Measurements from ENCODE around the gene LRFN2. TPM values are rescaled to one million over a fixed set of nuclear protein-coding genes. Genes with fewer than 3 reads are reported as not detected.

LRFN2 gene
- total RNA-seq, 2 experiments from 2014 or later, result not detected

DNA sequence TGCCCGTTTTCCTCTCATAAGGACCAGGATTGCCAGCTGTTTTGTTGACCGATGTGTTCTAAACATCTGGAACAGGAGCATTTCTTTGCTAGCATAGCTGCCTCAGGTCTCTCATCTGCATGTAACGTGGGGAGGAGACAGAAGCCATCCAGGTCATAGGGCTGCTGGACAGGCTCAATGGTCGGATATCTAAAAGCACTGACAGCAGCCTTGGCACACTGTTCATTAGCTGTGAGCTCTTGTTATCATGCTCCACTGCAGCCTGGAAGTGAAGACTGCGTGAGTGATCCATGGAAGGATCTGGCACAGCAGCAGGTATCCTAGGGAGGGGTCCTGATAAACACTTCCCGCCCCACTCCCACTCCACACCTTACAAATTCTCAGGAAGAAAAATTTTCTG is 175.3 kb downstream of the LRFN2 start:
- ATAC-seq (no peak), DNase-seq (no peak)
- CTCF ChIA-PET, result no interaction called here
- Mint-ChIP-seq H3K27me3 (peaks cover 17% of the 10 kb centered on the region), H3K9me3 (ENCODE audit: low read depth) (no peaks in the 10 kb centered on the region), H3K4me1 (no peaks in the 10 kb centered on the region), H3K27ac (no peak overlapping the region), H3K36me3 (no peaks in the 10 kb centered on the region), H3K4me3 (no peak overlapping the region)

DNA sequence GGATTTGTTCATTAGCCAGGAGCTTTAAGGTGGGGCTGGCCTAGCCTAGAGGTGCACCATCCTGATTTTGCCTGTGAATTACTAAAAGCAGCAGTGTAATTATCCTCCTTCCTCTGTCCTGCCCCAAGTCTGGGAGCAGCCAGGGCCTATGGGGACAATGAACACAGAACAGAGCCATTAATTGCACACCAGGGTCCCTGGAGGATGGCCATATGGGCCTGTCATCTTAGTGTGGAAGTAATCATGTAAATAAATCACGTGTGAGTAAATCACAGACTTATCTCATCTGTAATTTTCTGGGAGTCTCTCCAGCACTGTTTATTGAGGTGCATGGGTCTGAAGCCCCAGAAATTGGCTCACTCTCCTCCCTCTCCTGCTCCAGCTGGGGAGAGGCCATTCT is 176.3 kb downstream of the LRFN2 start:
- DNase-seq, result no peak
- ATAC-seq, result no peak
- Mint-ChIP-seq H3K36me3 (no peaks in the 10 kb centered on the region), H3K27me3 (peaks cover 17% of the 10 kb centered on the region), H3K4me1 (no peaks in the 10 kb centered on the region), H3K9me3 (ENCODE audit: low read depth) (no peaks in the 10 kb centered on the region), H3K4me3 (no peak overlapping the region), H3K27ac (no peak overlapping the region)
- CTCF ChIA-PET, result no interaction called here

DNA sequence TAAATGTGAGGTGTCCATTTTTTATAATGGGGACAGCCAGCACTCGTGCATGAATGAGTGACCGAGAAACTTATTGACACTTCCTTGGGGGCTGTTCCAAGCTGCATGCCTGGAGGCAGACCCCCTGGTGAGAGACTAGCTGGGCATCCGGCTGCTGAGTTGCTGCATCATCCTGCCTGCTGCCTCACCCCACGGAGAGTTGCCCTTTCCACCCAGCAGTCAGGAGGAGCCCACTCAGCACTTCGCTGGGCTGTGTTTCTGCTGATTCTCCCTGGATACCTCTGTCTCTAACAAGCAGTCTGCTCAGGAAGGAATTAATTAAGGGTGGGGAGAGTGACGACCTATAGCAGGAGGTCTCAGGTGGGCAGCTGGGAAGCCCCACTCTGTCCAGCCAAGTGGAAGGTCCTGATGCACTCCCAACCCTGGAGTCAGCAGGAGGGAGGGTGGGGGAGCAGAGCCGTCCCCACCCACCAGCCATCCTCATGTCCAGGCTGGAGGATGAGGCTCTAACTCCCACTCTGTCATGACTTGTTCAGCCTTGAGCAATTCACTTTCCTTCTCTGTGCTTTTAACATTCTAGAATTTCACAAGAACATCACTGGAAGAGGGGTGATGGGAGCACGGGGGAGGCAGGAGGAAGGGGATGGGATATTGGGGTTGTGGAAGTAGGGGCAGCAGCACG is 177.3 kb downstream of the LRFN2 start:
- no peak for ATAC-seq
- peaks cover 17% of the 10 kb centered on the region for H3K27me3 Mint-ChIP-seq
- CTCF ChIA-PET, result interaction anchor here (1.1 kb wide), 1 partner anchor 81 kb away, joined by 3 read pairs; no protein-coding TSS in a partner anchor
- H3K9me3 Mint-ChIP-seq (ENCODE audit: low read depth), result no peaks in the 10 kb centered on the region
- DNase-seq, result no peak
- H3K4me3 Mint-ChIP-seq, result no peak overlapping the region
- no peak overlapping the region for H3K27ac Mint-ChIP-seq
- no peaks in the 10 kb centered on the region for H3K4me1 Mint-ChIP-seq
- no peaks in the 10 kb centered on the region for H3K36me3 Mint-ChIP-seq

DNA sequence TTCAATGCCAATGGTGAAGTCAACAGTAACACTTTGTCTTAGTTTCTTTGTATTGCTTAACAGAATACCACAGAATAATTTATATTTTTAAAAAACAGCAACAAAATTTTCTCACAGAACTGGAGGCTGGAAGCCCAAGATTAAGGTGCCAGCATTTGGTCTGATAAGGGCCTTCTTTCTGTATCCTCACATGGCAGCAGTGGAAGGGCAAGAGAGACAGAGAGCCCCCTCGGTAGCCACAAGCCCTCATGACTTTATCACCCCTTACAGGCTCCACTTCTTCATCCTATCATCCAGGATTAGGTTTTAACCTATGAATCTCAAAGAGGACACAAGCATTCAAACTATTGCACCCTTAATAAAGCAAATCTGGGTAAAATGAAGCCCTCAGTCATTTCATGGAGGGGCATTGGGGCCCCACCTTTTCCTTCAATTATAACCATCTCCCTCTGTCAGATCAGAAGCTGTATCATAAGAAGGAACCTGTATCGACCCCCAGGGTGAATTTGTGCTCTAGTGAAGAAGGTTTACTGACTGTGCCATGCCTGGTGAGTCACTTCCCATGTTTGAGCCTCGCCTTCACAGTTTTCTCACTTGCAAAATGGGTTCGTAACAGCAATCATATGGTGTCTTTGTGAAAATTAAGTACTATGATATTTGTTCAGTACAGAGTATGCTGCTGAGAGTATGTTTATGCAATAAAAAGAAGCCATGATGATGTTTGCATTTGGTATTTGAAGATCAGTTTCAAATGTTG is 178.2 kb downstream of the LRFN2 start:
- no peak overlapping the region for H3K4me3 Mint-ChIP-seq
- no peaks in the 10 kb centered on the region for H3K9me3 Mint-ChIP-seq (ENCODE audit: low read depth)
- DNase-seq (no peak), ATAC-seq (no peak)
- CTCF ChIA-PET, result interaction anchor here (1.1 kb wide), 1 partner anchor 80 kb away, joined by 3 read pairs; no protein-coding TSS in a partner anchor
- no peak overlapping the region for H3K27ac Mint-ChIP-seq
- no peaks in the 10 kb centered on the region for H3K4me1 Mint-ChIP-seq
- H3K36me3 Mint-ChIP-seq, result no peaks in the 10 kb centered on the region
- H3K27me3 Mint-ChIP-seq, result peaks cover 17% of the 10 kb centered on the region

DNA sequence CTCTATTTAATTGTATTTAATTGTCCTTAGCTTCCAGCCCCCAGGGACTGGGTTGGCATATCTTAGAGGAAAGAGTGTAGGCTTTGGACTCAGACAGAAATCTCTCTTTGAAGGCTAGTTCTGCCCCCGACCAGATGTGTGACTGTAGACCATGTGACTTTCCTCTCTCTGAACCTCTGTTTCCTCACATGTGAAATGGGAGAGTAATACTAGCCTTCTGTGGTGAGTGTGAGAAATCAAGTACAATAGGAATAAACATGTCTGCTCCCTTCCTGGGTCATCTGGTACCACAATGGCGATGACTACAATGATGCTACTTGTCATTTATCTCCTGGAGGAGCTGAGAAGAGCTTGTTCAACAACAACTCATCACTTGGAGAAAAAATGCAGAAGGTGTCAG is 179.9 kb downstream of the LRFN2 start:
- Mint-ChIP-seq H3K4me3 (no peak overlapping the region), H3K36me3 (no peaks in the 10 kb centered on the region), H3K4me1 (no peaks in the 10 kb centered on the region), H3K27ac (no peak overlapping the region), H3K9me3 (ENCODE audit: low read depth) (no peaks in the 10 kb centered on the region), H3K27me3 (peaks cover 17% of the 10 kb centered on the region)
- no peak for DNase-seq
- ATAC-seq, result no peak
- CTCF ChIA-PET, result no interaction called here

DNA sequence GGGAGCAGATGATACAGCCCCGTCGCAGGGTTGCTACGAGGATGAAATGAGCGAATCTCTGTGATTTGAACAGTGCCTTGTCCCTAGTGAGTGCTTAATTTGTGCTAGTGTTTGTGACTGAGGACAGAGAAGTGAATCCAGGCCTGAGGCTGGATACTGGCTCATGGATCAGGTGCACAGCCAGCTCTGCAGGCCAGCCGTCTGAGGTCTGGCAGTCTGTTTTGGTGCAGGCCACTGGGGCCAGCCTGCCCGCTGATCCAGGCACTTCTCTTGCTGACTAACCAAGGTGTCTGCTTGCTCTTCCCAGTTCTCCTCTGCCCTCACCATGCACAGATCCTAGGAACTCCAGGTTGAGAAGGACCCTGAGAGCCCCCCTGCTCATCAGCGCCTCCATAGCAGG is 181.0 kb downstream of the LRFN2 start:
- Mint-ChIP-seq H3K9me3 (ENCODE audit: low read depth) (no peaks in the 10 kb centered on the region), H3K4me1 (peaks cover 2% of the 10 kb centered on the region), H3K4me3 (no peak overlapping the region), H3K27ac (no peak overlapping the region), H3K36me3 (no peaks in the 10 kb centered on the region), H3K27me3 (peaks cover 13% of the 10 kb centered on the region)
- ATAC-seq (no peak), DNase-seq (no peak)
- CTCF ChIA-PET, result no interaction called here

DNA sequence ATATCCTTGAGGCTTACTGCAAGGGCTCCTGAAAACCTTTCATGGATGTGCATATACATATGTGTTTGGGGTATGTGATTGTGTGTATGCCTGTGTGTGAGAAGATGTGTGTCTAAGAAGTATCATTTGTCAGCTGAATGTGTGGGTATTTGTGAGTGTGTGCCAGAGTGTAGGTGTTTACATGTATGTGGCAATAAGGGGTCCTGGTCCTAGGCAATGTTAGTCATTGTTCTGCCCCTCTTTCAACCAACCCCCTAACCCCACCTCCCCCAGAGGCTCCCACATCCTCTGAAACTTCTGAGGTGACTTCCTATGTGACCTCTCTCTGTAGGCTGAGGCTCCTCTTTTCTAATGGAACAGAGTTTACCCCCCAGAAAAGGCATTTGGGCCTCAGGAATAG is 186.4 kb downstream of the LRFN2 start:
- Mint-ChIP-seq H3K36me3 (no peaks in the 10 kb centered on the region), H3K4me1 (peaks cover 12% of the 10 kb centered on the region), H3K27ac (no peak overlapping the region), H3K9me3 (ENCODE audit: low read depth) (no peaks in the 10 kb centered on the region), H3K27me3 (no peaks in the 10 kb centered on the region), H3K4me3 (no peak overlapping the region)
- ATAC-seq (no peak), DNase-seq (no peak)
- CTCF ChIA-PET, result no interaction called here

DNA sequence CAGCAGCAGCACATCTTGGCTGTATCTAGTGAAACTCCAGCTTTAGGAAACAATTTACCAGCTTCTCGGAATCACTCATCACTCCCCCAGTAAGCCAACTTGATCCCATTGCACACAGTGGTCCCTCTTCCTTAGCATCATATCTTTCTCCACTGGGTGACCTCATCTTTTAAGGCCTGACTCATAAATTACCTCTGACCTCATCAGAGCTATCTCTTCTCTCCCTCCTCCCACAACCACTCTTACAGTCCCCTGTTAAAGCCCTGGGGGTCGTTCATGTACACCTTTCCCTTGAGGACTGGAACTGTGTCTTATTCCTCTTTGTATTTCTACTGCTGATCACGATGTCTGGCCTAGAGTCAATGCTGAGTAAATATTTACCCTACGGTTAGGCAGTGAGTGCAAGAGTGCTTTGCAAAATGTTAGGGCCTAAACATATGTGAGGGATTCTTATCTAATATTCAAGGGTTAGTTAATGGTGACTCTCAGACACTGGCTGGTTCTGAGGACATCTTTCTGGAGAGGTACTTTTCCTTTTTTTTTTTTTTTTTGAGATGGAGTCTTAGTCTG is 187.2 kb downstream of the LRFN2 start:
- Mint-ChIP-seq H3K27ac (no peak overlapping the region), H3K27me3 (no peaks in the 10 kb centered on the region), H3K9me3 (ENCODE audit: low read depth) (no peaks in the 10 kb centered on the region), H3K4me1 (peaks cover 12% of the 10 kb centered on the region), H3K36me3 (no peaks in the 10 kb centered on the region), H3K4me3 (no peak overlapping the region)
- CTCF ChIA-PET, result no interaction called here
- DNase-seq (no peak), ATAC-seq (no peak)

DNA sequence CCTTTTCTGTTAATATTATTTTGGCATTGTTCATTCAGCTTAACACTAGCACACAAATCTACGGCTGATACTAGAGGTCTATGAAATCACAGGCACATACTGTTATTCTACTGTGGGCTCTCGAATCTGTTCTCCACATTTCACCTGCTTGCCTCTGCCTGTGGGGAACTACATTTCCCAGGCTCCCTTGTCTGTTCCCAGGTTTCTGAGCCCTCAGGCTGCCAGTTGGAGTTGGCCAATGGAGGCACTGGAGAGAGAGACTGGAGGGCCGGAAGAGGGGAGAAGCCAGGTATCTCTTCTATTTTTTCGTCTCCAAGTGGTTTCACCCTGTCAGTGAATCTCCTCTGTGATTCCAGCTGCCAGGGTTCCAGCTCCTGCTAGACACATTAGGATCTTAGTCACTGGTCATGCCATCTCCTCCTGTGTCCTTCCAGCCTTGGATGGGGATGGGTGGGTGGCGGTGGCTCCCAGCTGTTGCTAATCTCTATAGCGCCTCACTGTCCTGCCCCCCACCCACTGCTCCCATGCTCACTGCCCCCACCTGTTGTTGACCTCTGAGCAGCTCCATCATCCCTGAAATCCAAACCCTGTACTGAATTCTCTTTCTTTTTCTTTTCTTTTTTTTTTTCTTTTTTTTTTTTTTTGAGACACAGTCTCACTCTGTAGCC is 188.2 kb downstream of the LRFN2 start:
- peaks cover 12% of the 10 kb centered on the region for H3K4me1 Mint-ChIP-seq
- CTCF ChIA-PET, result no interaction called here
- DNase-seq, result no peak

DNA sequence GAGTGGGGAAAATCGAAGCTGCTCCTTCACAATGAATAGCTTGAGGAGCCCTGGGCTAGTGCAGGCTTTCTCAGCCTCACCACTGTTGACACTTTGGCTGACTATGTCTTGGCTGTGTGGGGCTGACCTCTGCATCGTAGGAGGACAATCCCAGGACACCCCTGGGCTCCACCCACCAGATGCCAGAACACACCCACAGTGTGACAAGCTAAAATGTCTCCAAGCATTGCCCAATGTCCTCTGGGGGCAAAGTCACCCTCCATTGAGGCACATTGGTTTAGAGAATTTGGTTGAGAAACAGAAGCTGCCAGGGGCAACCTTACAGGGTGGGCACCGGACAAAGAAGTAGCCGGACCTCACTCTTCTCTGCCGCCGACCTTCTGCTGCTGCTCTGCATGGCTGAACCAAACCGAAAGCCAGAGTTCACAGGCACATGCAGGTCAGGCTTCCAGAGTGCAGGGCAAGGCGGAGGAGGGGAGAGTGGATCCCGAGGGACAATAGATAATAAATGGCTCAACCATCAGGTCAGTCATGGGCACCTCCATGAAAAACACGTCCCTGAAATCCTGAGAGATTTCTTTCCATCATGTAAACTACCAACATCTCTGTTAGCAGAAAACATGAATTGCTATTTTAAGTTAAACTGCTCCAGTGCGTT is 189.0 kb downstream of the LRFN2 start:
- no peaks in the 10 kb centered on the region for H3K9me3 Mint-ChIP-seq (ENCODE audit: low read depth)
- H3K4me1 Mint-ChIP-seq, result peaks cover 12% of the 10 kb centered on the region
- CTCF ChIA-PET, result no interaction called here
- no peaks in the 10 kb centered on the region for H3K27me3 Mint-ChIP-seq
- no peaks in the 10 kb centered on the region for H3K36me3 Mint-ChIP-seq
- ATAC-seq (no peak), DNase-seq (no peak)
- H3K27ac Mint-ChIP-seq, result no peak overlapping the region
- no peak overlapping the region for H3K4me3 Mint-ChIP-seq

More for the DNA sequence above, 188.2 kb downstream of the LRFN2 start:
- no peak for ATAC-seq
- Mint-ChIP-seq H3K36me3 (no peaks in the 10 kb centered on the region), H3K9me3 (ENCODE audit: low read depth) (no peaks in the 10 kb centered on the region), H3K27ac (no peak overlapping the region), H3K4me3 (no peak overlapping the region), H3K27me3 (no peaks in the 10 kb centered on the region)

DNA sequence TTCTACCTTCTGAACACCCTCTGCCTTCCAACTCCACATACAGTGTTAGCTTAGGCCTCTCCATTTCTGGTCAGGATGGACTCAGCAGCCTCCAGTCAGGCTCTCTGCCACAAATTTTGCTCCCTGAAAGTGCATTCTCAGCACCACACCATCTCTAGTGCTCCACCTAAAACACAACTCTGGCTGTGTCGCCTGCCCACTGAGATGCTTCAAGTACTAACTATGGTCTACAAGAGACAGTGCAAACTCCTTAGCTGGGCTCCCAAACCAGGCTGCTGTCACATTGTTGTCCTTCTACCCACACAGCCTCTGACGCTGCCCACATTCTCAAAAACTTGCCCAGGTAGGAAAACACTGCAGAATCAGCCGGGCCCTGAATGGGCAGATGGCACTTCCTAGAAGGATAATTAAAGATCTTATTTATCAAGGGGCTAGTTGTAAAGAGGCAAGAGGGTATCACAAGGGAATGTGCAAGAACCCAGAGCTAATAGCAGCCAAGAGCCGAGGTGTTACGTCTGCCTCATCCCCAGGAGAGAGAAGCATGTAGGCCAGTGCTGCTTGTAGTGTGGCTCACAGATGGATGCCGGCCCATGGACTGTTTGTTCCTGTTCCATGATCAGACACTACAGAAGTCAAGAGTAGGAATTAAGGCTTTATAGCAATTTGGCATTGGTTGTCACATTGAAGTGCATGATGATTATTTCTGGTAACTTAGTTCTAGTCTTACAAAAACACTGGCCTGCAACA is 189.7 kb downstream of the LRFN2 start:
- Mint-ChIP-seq H3K27ac (no peak overlapping the region), H3K4me1 (peaks cover 12% of the 10 kb centered on the region), H3K9me3 (ENCODE audit: low read depth) (no peaks in the 10 kb centered on the region), H3K4me3 (no peak overlapping the region), H3K36me3 (no peaks in the 10 kb centered on the region), H3K27me3 (no peaks in the 10 kb centered on the region)
- CTCF ChIA-PET, result no interaction called here
- DNase-seq (no peak), ATAC-seq (no peak)

DNA sequence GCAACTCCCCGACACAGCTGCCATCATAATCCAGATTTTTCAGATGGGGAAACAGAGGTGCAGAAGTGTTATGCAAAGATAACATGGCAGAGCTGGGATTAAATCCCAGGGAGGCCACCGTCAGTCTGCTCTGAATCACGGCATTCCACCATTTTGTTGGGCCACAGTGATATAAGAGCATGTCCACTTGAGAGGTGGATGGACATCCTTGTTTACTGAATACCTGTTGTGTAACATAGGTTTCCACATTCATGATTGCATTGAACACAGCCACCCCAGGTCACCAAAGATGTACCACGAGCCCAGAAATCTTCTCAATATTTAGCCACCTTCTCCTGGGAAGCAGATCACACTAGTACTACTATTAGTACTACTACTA is 191.5 kb downstream of the LRFN2 start:
- CTCF ChIA-PET, result no interaction called here
- ATAC-seq (no peak), DNase-seq (no peak)
- H3K27ac Mint-ChIP-seq, result no peak overlapping the region
- H3K36me3 Mint-ChIP-seq, result no peaks in the 10 kb centered on the region
- peaks cover 4% of the 10 kb centered on the region for H3K27me3 Mint-ChIP-seq
- H3K4me3 Mint-ChIP-seq, result no peak overlapping the region
- peaks cover 5% of the 10 kb centered on the region for H3K4me1 Mint-ChIP-seq
- H3K9me3 Mint-ChIP-seq (ENCODE audit: low read depth), result no peaks in the 10 kb centered on the region

All from activated CD8-positive, alpha-beta memory T cell treated with anti-CD3 and anti-CD28 coated beads, Interleukin-2, amount 10 ng/mL, durations not matched to agents 7 days and 5 days (primary cell).